ENCODE results near the gene COG5. TPM values are rescaled to one million over a fixed set of nuclear protein-coding genes. Genes with fewer than 3 reads are reported as not detected.

Gene COG5
- total RNA-seq, 1 donor from 2014 or later, result 52.0 TPM

GRCh38 chr7:107321611-107322010, 242.1 kb downstream of the COG5 start:
- Mint-ChIP-seq H3K27ac (no peak overlapping the region), H3K9me3 (peaks cover 19% of the 10 kb centered on the region), H3K36me3 (peaks cover 32% of the 10 kb centered on the region), H3K4me3 (no peak overlapping the region), H3K27me3 (ENCODE audit: low read depth) (no peaks in the 10 kb centered on the region), H3K4me1 (no peaks in the 10 kb centered on the region)
- no peak for TF ChIP-seq CTCF (IDR thresholded peaks at IDR 0.05; ENCODE audit: unreplicated experiment)
- DNase-seq (ENCODE audit: low spot score in 2 of 2, unreplicated experiment in 2 of 2), result no peak

DNA sequence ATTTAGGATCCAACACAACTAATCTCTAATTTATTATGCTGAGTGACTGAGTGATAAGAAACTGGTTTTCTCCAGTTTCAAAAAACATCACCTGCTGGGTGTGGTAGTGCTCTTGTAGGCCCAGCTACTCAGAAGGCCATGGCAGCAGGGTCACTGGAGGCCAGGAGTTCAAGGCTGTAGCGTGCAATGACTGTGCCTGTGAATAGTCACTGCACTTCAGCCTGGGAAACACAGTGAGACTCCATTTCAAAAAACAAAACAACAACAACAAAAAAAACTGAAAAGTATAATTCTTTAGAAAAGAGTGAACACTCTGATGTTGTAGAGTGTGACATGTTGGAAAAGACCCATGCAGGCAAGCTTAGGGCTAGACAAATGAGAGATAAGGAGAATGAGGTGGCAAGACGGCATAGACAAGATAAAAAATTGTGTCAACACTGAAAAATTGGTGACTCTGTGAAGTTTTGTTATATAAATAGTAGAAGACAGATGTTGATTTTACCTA, 243.9 kb downstream of the COG5 start:
- Mint-ChIP-seq H3K4me1 (peaks cover 6% of the 10 kb centered on the region), H3K36me3 (peaks cover 32% of the 10 kb centered on the region)
- TF ChIP-seq CTCF (IDR thresholded peaks at IDR 0.05; ENCODE audit: unreplicated experiment), result no peak

GRCh38 chr7:107318523-107319160, 245.1 kb downstream of the COG5 start:
- no peak for TF ChIP-seq CTCF (IDR thresholded peaks at IDR 0.05; ENCODE audit: unreplicated experiment)

More for the DNA sequence above, 243.9 kb downstream of the COG5 start:
- Mint-ChIP-seq H3K27me3 (ENCODE audit: low read depth) (no peaks in the 10 kb centered on the region), H3K27ac (no peak overlapping the region), H3K4me3 (no peak overlapping the region), H3K9me3 (peaks cover 15% of the 10 kb centered on the region)
- DNase-seq (ENCODE audit: low spot score in 2 of 2, unreplicated experiment in 2 of 2), result no peak

DNA sequence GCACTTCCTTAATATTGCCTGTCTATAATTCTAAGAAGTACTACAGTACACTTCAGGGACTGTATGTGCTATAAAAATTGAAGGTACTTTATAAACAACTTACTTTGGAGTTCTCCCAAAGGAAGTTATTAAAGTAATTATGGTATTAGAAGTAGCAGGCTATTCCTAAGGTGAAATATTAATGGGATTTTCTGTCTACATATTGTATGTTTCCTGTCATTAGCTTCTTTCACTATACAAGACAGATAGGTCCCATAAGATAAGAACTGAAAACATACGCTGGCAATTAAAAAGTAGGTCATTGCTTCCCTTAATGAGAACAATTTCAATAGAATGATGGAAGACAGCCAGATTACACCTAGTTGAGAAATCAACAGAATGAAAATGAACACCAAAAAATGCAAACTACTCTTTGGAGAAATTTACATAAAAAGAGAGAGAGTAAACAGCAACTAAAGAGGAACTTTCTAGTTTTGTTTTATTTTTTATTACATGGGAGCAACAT, 248.0 kb downstream of the COG5 start:
- no peak overlapping the region for H3K27ac Mint-ChIP-seq
- peaks cover 16% of the 10 kb centered on the region for H3K36me3 Mint-ChIP-seq
- H3K27me3 Mint-ChIP-seq (ENCODE audit: low read depth), result no peaks in the 10 kb centered on the region
- no peak overlapping the region for H3K4me3 Mint-ChIP-seq
- peaks cover 6% of the 10 kb centered on the region for H3K4me1 Mint-ChIP-seq
- peaks cover 8% of the 10 kb centered on the region for H3K9me3 Mint-ChIP-seq
- no peak for DNase-seq (ENCODE audit: low spot score in 2 of 2, unreplicated experiment in 2 of 2)
- no peak for TF ChIP-seq CTCF (IDR thresholded peaks at IDR 0.05; ENCODE audit: unreplicated experiment)

More at GRCh38 chr7:107318523-107319160, 245.1 kb downstream of the COG5 start:
- Mint-ChIP-seq H3K27me3 (ENCODE audit: low read depth) (no peaks in the 10 kb centered on the region), H3K4me3 (no peak overlapping the region), H3K36me3 (peaks cover 32% of the 10 kb centered on the region), H3K9me3 (peaks cover 15% of the 10 kb centered on the region), H3K27ac (no peak overlapping the region), H3K4me1 (peaks cover 6% of the 10 kb centered on the region)
- DNase-seq (ENCODE audit: low spot score in 2 of 2, unreplicated experiment in 2 of 2), result no peak

- peaks cover 8% of the 10 kb centered on the region for H3K36me3 Mint-ChIP-seq
- H3K9me3 Mint-ChIP-seq, result no peaks in the 10 kb centered on the region
- no peak overlapping the region for H3K27ac Mint-ChIP-seq
- H3K4me1 Mint-ChIP-seq, result peaks cover 6% of the 10 kb centered on the region
- no peak overlapping the region for H3K4me3 Mint-ChIP-seq
- no peaks in the 10 kb centered on the region for H3K27me3 Mint-ChIP-seq (ENCODE audit: low read depth)
- DNase-seq (ENCODE audit: low spot score in 2 of 2, unreplicated experiment in 2 of 2), result no peak
- no peak for TF ChIP-seq CTCF (IDR thresholded peaks at IDR 0.05; ENCODE audit: unreplicated experiment)
These were observed 250.4 kb downstream of the COG5 start for GRCh38 chr7:107313355-107313754.
